Stomach (tissue), 9 donors: ENCODE results near the gene SLC27A3. TPM values are rescaled to one million over a fixed set of nuclear protein-coding genes. Genes with fewer than 3 reads are reported as not detected.

Source experiments
- DNase-seq, 2 donors: peaks; one replicate each; pipeline versions ENCODE4 v3.0.0 to v3.0.0-alpha.2; 2013 to 2019
- H3K27ac ChIP-seq, 5 donors: fragments of 200-600 bp in 4 of 5; sonication (generic) in 4 of 5; one replicate each; pipeline ENCODE4 v1.5.1; 2013 to 2019; ENCODE audit warnings: mild to moderate bottlenecking in 1 of 5, moderate library complexity in 1 of 5
- H3K27me3 ChIP-seq, 3 donors: fragments of 200-600 bp; sonication (generic); one replicate each; pipeline ENCODE4 v1.5.1; 2017 to 2019; ENCODE audit warnings: mixed run types in 1 of 3
- H3K36me3 ChIP-seq, 4 donors: fragments of 200-600 bp; sonication (generic); 1 replicate in 3 of 4; 2 replicates in 1 of 4; pipeline ENCODE4 v1.5.1; 2016 to 2019
- H3K4me1 ChIP-seq, 4 donors: fragments of 200-600 bp; sonication (generic); one replicate each; pipeline ENCODE4 v1.5.1; 2016 to 2019
- H3K4me3 ChIP-seq, 4 donors: fragments of 200-600 bp; sonication (generic) in 3 of 4; one replicate each; pipeline ENCODE4 v1.5.1; 2016 to 2019; ENCODE audit warnings: mild to moderate bottlenecking in 1 of 4
- H3K9me3 ChIP-seq, 4 donors: fragments of 200-600 bp; sonication (generic); one replicate each; pipeline ENCODE4 v1.5.1; 2016 to 2019
- EP300 ChIP-seq: sonication (generic); formaldehyde crosslinking; IDR thresholded peaks from one replicate; pipeline ENCODE4 v1.6.1; 2017; ENCODE audit warnings: antibody characterized with exemption
- POLR2A ChIP-seq, 4 donors: fragments of 450-650 bp; IDR thresholded peaks; one replicate each; pipeline ENCODE4 v1.6.1; 2016; ENCODE audit warnings: antibody characterized with exemption in 4 of 4, control low read depth in 2 of 4, mild to moderate bottlenecking in 1 of 4, moderate library complexity in 1 of 4
- POLR2AphosphoS5 ChIP-seq, 3 donors: sonication (generic); formaldehyde crosslinking; IDR thresholded peaks; one replicate each; pipeline ENCODE4 v1.6.1; 2016; ENCODE audit warnings: antibody characterized with exemption in 3 of 3
- WGBS, 5 donors: extraction: QIAGEN DNeasy Blood & Tissue Kit in 3 of 5; methylation state at CpG; one replicate each; pipeline versions ENCODE4 v1.1.5 to v1.1.7; 2013 to 2018; 5-methylcytosine and 5-hydroxymethylcytosine counted together
- intact Hi-C: fragments of 100-400 bp; cut with DNase I; formaldehyde crosslinking; loops from one replicate; pipeline ENCODE4 v1.15.1; 2023; ENCODE audit warnings: low total_unique reads
- polyA plus RNA-seq, 3 donors: library from polyadenylated mRNA; stranded (reverse); fragments of 200-250 nt; gene quantifications; one replicate each; pipeline ENCODE4 v1.2.3, GENCODE V29; 2013
- total RNA-seq, 5 donors: library from RNA; depleted of rRNA; stranded (reverse); fragments of >200 nt; gene quantifications; one replicate each; pipeline versions ENCODE4 v1.1.0 to v1.2.3, GENCODE V29; 2014 to 2016
- TF ChIP-seq, protein P1 (sequence below), 7 experiments: fragments of 450-650 bp in 4 of 7; fragments of 200-600 bp in 3 of 7; sonication (generic) in 3 of 7; IDR thresholded peaks; one replicate each; pipeline ENCODE4 v1.5.1; 2016 to 2019; ENCODE audit warnings: antibody characterized with exemption in 7 of 7, control low read depth in 2 of 7, mild to moderate bottlenecking in 1 of 7
- donor health status: healthy with polysubstance abuse.
- donor health status: Bipolar disorder and iron deficiency.
- donor health status: healthy.

The SLC27A3 gene
- total and polyA plus RNA-seq, 8 donors = 14.9 to 89.9 (median 53.2) TPM

DNA sequence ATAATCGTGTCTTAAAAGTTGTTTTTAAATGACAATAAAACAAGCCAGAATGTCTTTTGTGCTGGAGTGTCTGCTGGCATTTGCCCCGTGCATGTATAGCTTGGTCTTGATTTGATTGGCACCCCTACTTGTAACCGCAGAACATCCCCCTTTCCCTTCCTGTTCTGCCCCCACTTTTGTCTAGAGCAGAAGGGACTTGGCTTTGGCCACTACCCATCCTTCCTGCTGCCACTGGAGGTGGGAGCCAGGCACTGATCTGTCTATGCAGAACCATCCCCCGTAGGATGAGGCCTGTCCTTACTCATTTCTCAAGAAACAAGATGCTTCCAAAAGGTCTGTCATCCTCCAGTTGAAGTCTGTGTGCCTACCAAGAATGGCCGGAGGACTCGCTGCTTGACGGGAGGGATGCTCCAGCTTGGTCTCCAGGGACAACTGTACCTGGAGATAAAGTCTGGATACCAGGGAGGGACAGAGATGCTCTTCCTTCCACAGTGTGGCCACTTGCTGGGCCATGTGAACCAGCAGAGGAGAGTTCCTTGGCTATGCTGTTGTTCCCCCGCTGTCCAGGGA, 1.1 kb upstream of the SLC27A3 start:
- TF ChIP-seq POLR2A (IDR thresholded peaks at IDR 0.05) (no peak), POLR2AphosphoS5 (IDR thresholded peaks at IDR 0.05) (no peak), EP300 (no peak)
- TF ChIP-seq, protein P1, sequence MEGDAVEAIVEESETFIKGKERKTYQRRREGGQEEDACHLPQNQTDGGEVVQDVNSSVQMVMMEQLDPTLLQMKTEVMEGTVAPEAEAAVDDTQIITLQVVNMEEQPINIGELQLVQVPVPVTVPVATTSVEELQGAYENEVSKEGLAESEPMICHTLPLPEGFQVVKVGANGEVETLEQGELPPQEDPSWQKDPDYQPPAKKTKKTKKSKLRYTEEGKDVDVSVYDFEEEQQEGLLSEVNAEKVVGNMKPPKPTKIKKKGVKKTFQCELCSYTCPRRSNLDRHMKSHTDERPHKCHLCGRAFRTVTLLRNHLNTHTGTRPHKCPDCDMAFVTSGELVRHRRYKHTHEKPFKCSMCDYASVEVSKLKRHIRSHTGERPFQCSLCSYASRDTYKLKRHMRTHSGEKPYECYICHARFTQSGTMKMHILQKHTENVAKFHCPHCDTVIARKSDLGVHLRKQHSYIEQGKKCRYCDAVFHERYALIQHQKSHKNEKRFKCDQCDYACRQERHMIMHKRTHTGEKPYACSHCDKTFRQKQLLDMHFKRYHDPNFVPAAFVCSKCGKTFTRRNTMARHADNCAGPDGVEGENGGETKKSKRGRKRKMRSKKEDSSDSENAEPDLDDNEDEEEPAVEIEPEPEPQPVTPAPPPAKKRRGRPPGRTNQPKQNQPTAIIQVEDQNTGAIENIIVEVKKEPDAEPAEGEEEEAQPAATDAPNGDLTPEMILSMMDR (IDR thresholded peaks at IDR 0.05) = no peak
- Histone ChIP-seq H3K9me3 (no peaks in the 10 kb centered on the region), H3K27me3 (no peaks in the 10 kb centered on the region), H3K27ac (peak overlapping the region; percentile 23 to 93 (median 89)), H3K36me3 (peaks cover 21 to 51% (median 45%) of the 10 kb centered on the region in 4 donors), H3K4me1 (peaks cover 52 to 94% (median 81%) of the 10 kb centered on the region in 4 donors), H3K4me3 (peak overlapping the region in 1 of 4 donors; percentile 80)
- intact Hi-C loops = no loop called here
- 76 to 80% (median 79%) methylated on average over 8 of the region's 8 CpGs for WGBS, 5 donors
- DNase-seq = no peak

GRCh38 chr1:153775458-153776327, 486 bp downstream of the SLC27A3 start:
- peaks cover 44 to 94% (median 84%) of the 10 kb centered on the region in 4 donors for H3K4me1 ChIP-seq

GRCh38 chr1:153776352-153776751, 1.1 kb downstream of the SLC27A3 start:
- 54 to 89% (median 64%) methylated on average over 5 to 10 of the region's 10 CpGs for whole genome bisulfite sequencing, 5 donors
- Histone ChIP-seq H3K36me3 (peaks cover 10 to 43% (median 34%) of the 10 kb centered on the region in 4 donors), H3K27ac (peak overlapping the region in 4 of 5 donors; percentile 88 to 93 (median 90)), H3K9me3 (no peaks in the 10 kb centered on the region), H3K4me3 (peak overlapping the region; percentile 68 to 88 (median 75)), H3K4me1 (peaks cover 47 to 94% (median 86%) of the 10 kb centered on the region in 4 donors), H3K27me3 (no peaks in the 10 kb centered on the region)
- TF ChIP-seq POLR2AphosphoS5 (IDR thresholded peaks at IDR 0.05) (no peak), POLR2A (IDR thresholded peaks at IDR 0.05) (no peak), EP300 (no peak)
- TF ChIP-seq, protein P1 (IDR thresholded peaks at IDR 0.05) = no peak
- no peak for DNase-seq
- intact Hi-C loops = no loop called here

More at GRCh38 chr1:153775458-153776327, 486 bp downstream of the SLC27A3 start:
- no peaks in the 10 kb centered on the region for H3K9me3 ChIP-seq
- no peaks in the 10 kb centered on the region for H3K27me3 ChIP-seq
- intact Hi-C loops = no loop called here
- WGBS, 5 donors = 0% methylated on average over 9 to 83 of the region's 83 CpGs
- H3K27ac ChIP-seq = peak overlapping the region; percentile 85 to 93 (median 89)
- peak overlapping the region; percentile 68 to 88 (median 75) for H3K4me3 ChIP-seq
- H3K36me3 ChIP-seq = peaks cover 14 to 49% (median 40%) of the 10 kb centered on the region in 4 donors
- DNase-seq = peak; percentile 77 to 93
- TF ChIP-seq POLR2A (IDR thresholded peaks at IDR 0.05) (no peak), POLR2AphosphoS5 (IDR thresholded peaks at IDR 0.05) (peak in 2 of 3 donors; percentile 65 to 81)

DNA sequence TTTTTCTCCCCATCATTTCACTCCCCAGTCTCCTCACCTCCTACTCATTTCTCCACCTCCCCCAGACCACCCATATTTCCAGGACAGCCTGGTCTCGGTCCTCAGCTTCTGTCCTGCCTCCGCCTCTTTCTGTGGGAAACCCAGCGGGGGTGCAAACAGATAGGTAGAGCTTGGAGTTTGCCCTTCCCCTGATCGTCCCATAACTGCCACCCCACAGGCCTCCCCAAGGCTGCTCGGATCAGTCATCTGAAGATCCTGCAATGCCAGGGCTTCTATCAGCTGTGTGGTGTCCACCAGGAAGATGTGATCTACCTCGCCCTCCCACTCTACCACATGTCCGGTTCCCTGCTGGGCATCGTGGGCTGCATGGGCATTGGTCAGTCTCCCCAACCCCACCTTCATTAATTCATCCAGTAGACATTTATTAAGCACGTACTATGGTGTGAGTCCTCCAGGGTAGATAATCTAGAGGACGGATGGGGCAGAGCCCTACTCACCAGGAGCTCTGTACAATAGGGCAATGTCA, 1.7 kb downstream of the SLC27A3 start:
- H3K4me1 ChIP-seq = peaks cover 47 to 91% (median 84%) of the 10 kb centered on the region in 4 donors
- peak overlapping the region in 4 of 5 donors; percentile 88 to 93 (median 90) for H3K27ac ChIP-seq

More for the DNA sequence above, 1.7 kb downstream of the SLC27A3 start:
- Histone ChIP-seq H3K4me3 (peak overlapping the region; percentile 68 to 88 (median 75)), H3K9me3 (no peaks in the 10 kb centered on the region), H3K27me3 (no peaks in the 10 kb centered on the region), H3K36me3 (peaks cover 10 to 37% (median 28%) of the 10 kb centered on the region in 4 donors)
- TF ChIP-seq EP300 (no peak), POLR2A (IDR thresholded peaks at IDR 0.05) (no peak)
- TF ChIP-seq, protein P1 (IDR thresholded peaks at IDR 0.05) = no peak
- no peak for DNase-seq
- WGBS, 5 donors = 83 to 92% (median 89%) methylated on average over 9 to 10 of the region's 10 CpGs
- intact Hi-C loops = no loop called here
